Smooth muscle cell (in vitro differentiated cells): ENCODE data around the gene SST. TPM values are rescaled to one million over a fixed set of nuclear protein-coding genes. Genes with fewer than 3 reads are reported as not detected.

ENCODE experiments used
- DNase-seq: peaks from one replicate; lab custom pipeline; 2025; ENCODE audit not compliant: unreplicated experiment; lab: John Stamatoyannopoulos, UW
- H2AFZ ChIP-seq: fragments of 200-600 bp; sonication (generic); 2 replicates; pipeline ENCODE4 v1.6.0; 2016; ENCODE audit warnings: antibody characterized with exemption, low read depth, mild to moderate bottlenecking
- H3F3A ChIP-seq: fragments of 200-600 bp; sonication (generic); 2 replicates; pipeline ENCODE4 v1.6.0; 2017; ENCODE audit warnings: antibody characterized with exemption, low read depth
- H3K27ac ChIP-seq: fragments of 200-600 bp; sonication (generic); 2 replicates; pipeline ENCODE4 v1.5.1; 2016; ENCODE audit warnings: low read depth, mild to moderate bottlenecking
- H3K27me3 ChIP-seq: fragments of 200-600 bp; sonication (generic); 2 replicates; pipeline ENCODE4 v1.6.1; 2016; ENCODE audit warnings: low read depth, mild to moderate bottlenecking
- H3K36me3 ChIP-seq: fragments of 200-600 bp; sonication (generic); 2 replicates; pipeline ENCODE4 v1.5.1; 2016; ENCODE audit warnings: low read depth
- H3K4me1 ChIP-seq: fragments of 200-600 bp; sonication (generic); 2 replicates; pipeline ENCODE4 v1.5.1; 2016; ENCODE audit warnings: low read depth
- H3K4me2 ChIP-seq: fragments of 200-600 bp; sonication (generic); 2 replicates; pipeline ENCODE4 v1.6.0; 2016; ENCODE audit warnings: mild to moderate bottlenecking
- H3K4me3 ChIP-seq: fragments of 200-600 bp; sonication (generic); 2 replicates; pipeline ENCODE4 v1.5.1; 2016; ENCODE audit warnings: mild to moderate bottlenecking
- H3K79me2 ChIP-seq: fragments of 200-600 bp; sonication (generic); 2 replicates; pipeline ENCODE4 v1.6.0; 2016; ENCODE audit warnings: low read depth, mild to moderate bottlenecking
- H3K9ac ChIP-seq: fragments of 200-600 bp; sonication (generic); 2 replicates; pipeline ENCODE4 v1.6.0; 2016; ENCODE audit warnings: low read depth
- H3K9me3 ChIP-seq: fragments of 200-600 bp; sonication (generic); replicated peaks from 2 replicates; pipeline ENCODE4 v1.5.1; 2016; ENCODE audit warnings: low read depth
- H4K20me1 ChIP-seq: fragments of 200-600 bp; sonication (generic); 2 replicates; pipeline ENCODE4 v1.6.0; 2016; ENCODE audit warnings: low read depth
- WGBS: methylation state at CpG from one replicate; pipeline ENCODE4 v1.1.7; 2016; ENCODE audit warnings: low lambda C conversion rate; 5-methylcytosine and 5-hydroxymethylcytosine counted together
- polyA plus RNA-seq: library from polyadenylated mRNA; unstranded; fragments of >200 nt; fragmentation: Nextera tagmentation; extraction: Ambion mirVana; gene quantifications from 2 replicates; pipeline ENCODE4 v1.2.1, GENCODE V29; 2016
- total RNA-seq: library from RNA; depleted of rRNA; stranded (reverse); fragments of >200 nt; gene quantifications from 2 replicates; pipeline ENCODE4 v1.2.3, GENCODE V29; 2014
- TF ChIP-seq, protein P1 (sequence below): fragments of 200-600 bp; sonication (generic); IDR thresholded peaks from 2 replicates; pipeline ENCODE4 v1.5.1; 2017; ENCODE audit warnings: borderline replicate concordance, mild to moderate bottlenecking, antibody characterized with exemption; ENCODE audit not compliant: insufficient read depth, poor library complexity, severe bottlenecking

Gene SST
- total and polyA plus RNA-seq, 2 experiments from 2014 or later, result not detected

DNA sequence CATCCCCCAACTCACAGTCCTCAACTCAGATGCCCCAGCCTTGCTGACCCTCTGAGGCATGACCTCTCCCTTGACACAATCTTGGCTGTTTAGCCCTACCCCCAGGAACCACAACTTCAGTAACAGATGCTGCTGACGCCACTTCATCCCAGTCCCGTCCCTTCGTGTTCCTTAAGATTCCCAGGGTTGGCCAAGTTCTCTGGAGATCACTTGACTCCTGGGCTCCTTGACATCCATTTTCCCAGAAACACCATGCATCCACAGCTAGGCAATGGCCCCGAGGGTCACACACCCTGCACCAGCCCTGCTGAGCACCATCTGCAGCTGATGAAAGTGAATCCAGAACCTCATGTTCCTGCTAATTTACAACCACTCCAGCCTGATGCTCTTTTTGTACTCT lies 25.3 kb upstream of the SST start:
- TF ChIP-seq, protein P1, sequence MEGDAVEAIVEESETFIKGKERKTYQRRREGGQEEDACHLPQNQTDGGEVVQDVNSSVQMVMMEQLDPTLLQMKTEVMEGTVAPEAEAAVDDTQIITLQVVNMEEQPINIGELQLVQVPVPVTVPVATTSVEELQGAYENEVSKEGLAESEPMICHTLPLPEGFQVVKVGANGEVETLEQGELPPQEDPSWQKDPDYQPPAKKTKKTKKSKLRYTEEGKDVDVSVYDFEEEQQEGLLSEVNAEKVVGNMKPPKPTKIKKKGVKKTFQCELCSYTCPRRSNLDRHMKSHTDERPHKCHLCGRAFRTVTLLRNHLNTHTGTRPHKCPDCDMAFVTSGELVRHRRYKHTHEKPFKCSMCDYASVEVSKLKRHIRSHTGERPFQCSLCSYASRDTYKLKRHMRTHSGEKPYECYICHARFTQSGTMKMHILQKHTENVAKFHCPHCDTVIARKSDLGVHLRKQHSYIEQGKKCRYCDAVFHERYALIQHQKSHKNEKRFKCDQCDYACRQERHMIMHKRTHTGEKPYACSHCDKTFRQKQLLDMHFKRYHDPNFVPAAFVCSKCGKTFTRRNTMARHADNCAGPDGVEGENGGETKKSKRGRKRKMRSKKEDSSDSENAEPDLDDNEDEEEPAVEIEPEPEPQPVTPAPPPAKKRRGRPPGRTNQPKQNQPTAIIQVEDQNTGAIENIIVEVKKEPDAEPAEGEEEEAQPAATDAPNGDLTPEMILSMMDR, result no peak
- H3K36me3 ChIP-seq, result no peaks in the 10 kb centered on the region
- no peaks in the 10 kb centered on the region for H3K4me1 ChIP-seq
- no peaks in the 10 kb centered on the region for H3F3A ChIP-seq
- no peak overlapping the region for H3K9ac ChIP-seq
- no peaks in the 10 kb centered on the region for H3K9me3 ChIP-seq
- H2AFZ ChIP-seq, result no peak overlapping the region
- whole genome bisulfite sequencing, result 82% methylated on average over 4 of the region's 4 CpGs
- H3K27me3 ChIP-seq, result peaks cover 6% of the 10 kb centered on the region
- H3K79me2 ChIP-seq, result no peaks in the 10 kb centered on the region
- no peak overlapping the region for H3K4me3 ChIP-seq
- H4K20me1 ChIP-seq, result no peaks in the 10 kb centered on the region
- no peak overlapping the region for H3K4me2 ChIP-seq
- H3K27ac ChIP-seq, result no peak overlapping the region
- DNase-seq, result no peak

GRCh38 chr3:187694801-187695200 lies 24.6 kb upstream of the SST start:
- no peak overlapping the region for H3K27ac ChIP-seq
- no peaks in the 10 kb centered on the region for H3K36me3 ChIP-seq
- no peaks in the 10 kb centered on the region for H4K20me1 ChIP-seq
- peaks cover 6% of the 10 kb centered on the region for H3K27me3 ChIP-seq
- WGBS, result 82% methylated on average over 3 of the region's 3 CpGs
- no peak overlapping the region for H3K4me3 ChIP-seq
- TF ChIP-seq, protein P1, result no peak
- H3K79me2 ChIP-seq, result no peaks in the 10 kb centered on the region
- no peak overlapping the region for H3K4me2 ChIP-seq
- DNase-seq, result no peak
- H3K9me3 ChIP-seq, result no peaks in the 10 kb centered on the region
- H3K4me1 ChIP-seq, result no peaks in the 10 kb centered on the region
- H3F3A ChIP-seq, result no peaks in the 10 kb centered on the region
- H2AFZ ChIP-seq, result no peak overlapping the region
- no peak overlapping the region for H3K9ac ChIP-seq

DNA sequence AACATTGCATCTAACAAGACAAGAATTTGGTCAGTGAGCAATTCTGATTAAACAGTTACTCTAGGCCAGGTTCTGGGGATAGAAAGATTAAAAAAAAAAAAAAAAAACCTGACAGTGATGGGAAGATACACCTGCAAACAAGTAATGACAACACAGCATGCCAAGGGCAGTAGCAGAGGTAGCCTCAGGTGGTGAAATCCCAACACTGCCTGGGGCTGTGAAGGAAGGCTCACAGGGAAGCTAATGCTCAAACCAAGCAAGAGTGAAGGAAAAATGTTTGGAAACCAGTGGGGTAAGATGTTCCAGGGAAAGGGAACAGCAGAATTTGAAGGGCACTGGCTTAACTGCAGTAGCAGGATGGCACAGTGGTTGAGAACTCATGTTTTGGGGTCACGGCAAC lies 23.2 kb upstream of the SST start:
- TF ChIP-seq, protein P1, result no peak
- Histone ChIP-seq H3K79me2 (no peaks in the 10 kb centered on the region), H3K36me3 (no peaks in the 10 kb centered on the region), H3K4me2 (no peak overlapping the region), H4K20me1 (no peaks in the 10 kb centered on the region), H3K27me3 (peaks cover 6% of the 10 kb centered on the region), H2AFZ (no peak overlapping the region), H3K4me1 (no peaks in the 10 kb centered on the region), H3K4me3 (no peak overlapping the region), H3F3A (no peaks in the 10 kb centered on the region), H3K9me3 (no peaks in the 10 kb centered on the region), H3K9ac (no peak overlapping the region), H3K27ac (no peak overlapping the region)
- no peak for DNase-seq
- 95% methylated on average over 1 of the region's 1 CpG for WGBS

DNA sequence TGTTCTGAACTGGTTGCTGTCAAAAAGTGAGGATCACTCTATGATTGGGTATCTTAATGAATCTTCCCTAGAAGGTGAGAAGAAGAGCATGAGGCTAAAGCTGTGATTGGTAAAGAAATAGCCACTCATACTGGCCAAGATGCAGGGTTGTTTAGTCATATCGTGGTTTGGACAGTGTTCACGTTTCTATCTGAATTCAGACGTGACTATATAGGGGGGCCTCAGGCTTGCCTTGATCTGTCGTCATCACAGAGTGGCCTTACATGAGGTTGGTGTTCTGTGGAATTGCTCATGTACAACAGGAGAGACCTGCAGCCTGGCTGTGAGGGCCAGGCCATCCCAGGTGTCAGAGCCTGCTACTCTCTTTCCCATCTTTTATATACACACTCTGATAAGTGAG lies 19.8 kb upstream of the SST start:
- TF ChIP-seq, protein P1, result no peak
- H4K20me1 ChIP-seq, result no peaks in the 10 kb centered on the region
- H3K4me1 ChIP-seq, result no peaks in the 10 kb centered on the region
- no peaks in the 10 kb centered on the region for H3K27me3 ChIP-seq
- H3K79me2 ChIP-seq, result no peaks in the 10 kb centered on the region
- no peak for DNase-seq
- no peak overlapping the region for H3K4me2 ChIP-seq
- H3K36me3 ChIP-seq, result no peaks in the 10 kb centered on the region
- no peak overlapping the region for H2AFZ ChIP-seq
- 61% methylated on average over 4 of the region's 4 CpGs for WGBS
- no peak overlapping the region for H3K27ac ChIP-seq
- no peaks in the 10 kb centered on the region for H3K9me3 ChIP-seq
- H3K9ac ChIP-seq, result no peak overlapping the region
- H3K4me3 ChIP-seq, result no peak overlapping the region
- H3F3A ChIP-seq, result no peaks in the 10 kb centered on the region
